GM13976 (cell line): ENCODE results near the gene ACE.

Experiments
- DNase-seq: peaks from one replicate; pipeline ENCODE4 v3.0.0; 2012; ENCODE audit warnings: low spot score
- CTCF ChIP-seq: IDR thresholded peaks from 2 replicates; pipeline ENCODE4 v1.5.1; 2012; ENCODE audit warnings: borderline replicate concordance, mild to moderate bottlenecking; ENCODE audit not compliant: insufficient read depth; ENCODE audit errors: extremely low read depth, missing control alignments, control extremely low read depth
- in situ Hi-C: fragments of 300-500 bp; cut with MboI; formaldehyde crosslinking; loops from one replicate; pipeline ENCODE4 v1.12.0; 2022; ENCODE audit warnings: low sequenced_read_pairs, mixed read lengths, inconsistent platforms; ENCODE audit not compliant: unreplicated experiment

Gene ACE

DNA sequence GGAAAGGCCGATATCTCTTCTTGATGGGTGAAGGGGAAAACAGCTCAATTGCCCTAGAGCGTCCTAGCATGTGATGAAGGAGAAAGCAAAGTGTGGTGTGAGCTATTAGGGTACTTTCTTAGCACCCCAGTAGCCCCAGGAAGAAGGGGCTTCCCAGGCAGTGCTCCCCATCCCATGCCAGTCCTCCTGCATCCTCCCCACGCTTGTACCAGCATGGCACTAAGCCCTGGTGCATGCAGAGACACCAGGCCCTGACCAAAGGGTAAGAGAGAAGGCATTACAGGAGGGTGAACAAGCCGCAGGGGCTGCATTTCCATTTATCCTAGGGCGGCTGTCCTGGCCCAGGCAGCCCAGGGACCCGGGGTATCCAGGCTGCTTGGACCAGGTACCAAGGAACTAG is 33.8 kb upstream of the ACE start:
- in situ Hi-C loops: loop anchor here (25.0 kb wide), 1 partner anchor 369 kb away; no protein-coding TSS in a partner anchor
- no peak for DNase-seq
- no peak for TF ChIP-seq CTCF

DNA sequence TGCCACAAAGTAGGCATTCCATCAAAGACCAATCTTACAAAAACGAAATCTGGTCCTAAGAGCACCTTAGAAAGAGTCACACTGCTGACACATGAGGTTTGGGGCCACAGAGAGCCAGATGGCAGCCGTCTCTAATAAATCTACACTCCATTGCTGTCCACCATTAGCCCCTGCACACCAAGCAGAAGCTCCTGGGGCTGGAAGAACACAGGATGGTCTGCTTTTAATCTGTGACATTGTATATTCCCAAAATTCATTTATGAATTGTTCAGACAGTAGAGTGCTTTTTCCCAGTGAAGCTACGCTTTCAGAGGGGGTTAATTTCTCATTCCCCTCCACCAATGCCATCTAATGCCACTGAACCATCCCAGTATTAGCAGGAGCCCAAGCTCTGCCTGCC is 32.4 kb upstream of the ACE start:
- in situ Hi-C loops: loop anchor here (25.0 kb wide), 1 partner anchor 368 kb away; no protein-coding TSS in a partner anchor
- DNase-seq: no peak
- TF ChIP-seq CTCF: no peak

GRCh38 chr17:63445065-63445464 is 31.8 kb upstream of the ACE start:
- DNase-seq: no peak
- TF ChIP-seq CTCF: no peak
- in situ Hi-C loops: loop anchor here (25.0 kb wide), 1 partner anchor 367 kb away; no protein-coding TSS in a partner anchor

GRCh38 chr17:63445571-63445953 is 31.3 kb upstream of the ACE start:
- in situ Hi-C loops: loop anchor here (25.0 kb wide), 1 partner anchor 367 kb away; no protein-coding TSS in a partner anchor
- TF ChIP-seq CTCF: no peak
- peak; percentile 73 for DNase-seq

GRCh38 chr17:63445954-63446752 is 30.7 kb upstream of the ACE start, which contains the start of gene CYB561:
Gene CYB561 (minus strand): TSS chr17:63446306. CDS start chr17:63437547, 8,759 bp downstream.
- TF ChIP-seq CTCF: peak; percentile 27
- peak; percentile 93 for DNase-seq
- in situ Hi-C loops: loop anchor here (25.0 kb wide), 1 partner anchor 366 kb away; no protein-coding TSS in a partner anchor

DNA sequence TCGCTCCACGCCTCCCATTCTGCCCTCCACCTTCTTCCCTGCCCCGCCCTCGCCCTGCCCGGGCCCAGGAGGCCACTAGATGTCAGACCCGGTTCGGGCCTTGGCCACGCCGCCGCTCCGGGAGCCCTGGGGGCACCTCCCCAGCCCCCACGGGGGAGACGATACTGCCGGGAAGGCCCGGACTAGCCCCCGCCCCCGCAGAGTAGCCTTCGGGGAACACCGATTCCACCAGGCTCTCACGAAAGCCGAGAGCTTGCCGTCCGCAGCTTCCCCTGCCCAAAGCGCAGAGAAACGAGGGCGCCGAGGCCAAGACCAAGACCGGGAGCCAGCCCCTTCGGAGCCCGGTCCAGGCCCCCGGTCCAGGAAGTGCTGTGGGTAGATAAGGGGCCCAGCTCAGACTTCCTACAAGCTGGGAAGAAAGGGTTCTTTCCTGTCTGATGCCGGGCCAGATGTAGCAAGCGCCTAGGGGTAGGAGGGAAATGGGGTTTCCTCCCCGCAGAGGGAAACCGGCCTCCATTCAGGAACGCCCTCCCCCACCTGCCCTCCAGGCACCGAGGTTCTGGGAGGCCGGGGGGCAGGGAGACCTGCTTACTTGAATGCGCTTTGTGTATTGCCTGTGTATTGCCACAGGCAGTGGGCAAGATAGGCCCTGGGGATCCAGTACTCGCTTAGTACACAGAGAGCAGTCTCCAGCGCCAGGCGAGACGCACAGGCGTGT is 29.9 kb upstream of the ACE start:
- peak; percentile 85 for DNase-seq
- peak; percentile 11 for TF ChIP-seq CTCF
- in situ Hi-C loops: loop anchor here (25.0 kb wide), 1 partner anchor 365 kb away; no protein-coding TSS in a partner anchor
